ENCODE data around the gene TRIM24.

The TRIM24 gene

GRCh38 chr7:138569418-138569817 is 109.4 kb downstream of the TRIM24 start:
- DNase-seq (ENCODE audit: low read depth, low spot score) = no peak
- Histone ChIP-seq H3K9me3 (ENCODE audit: insufficient read depth, low read length) (peaks cover 16% of the 10 kb centered on the region; the same call in 1 of the 2 replicates), H3K9ac (ENCODE audit: insufficient read length, low read depth) (no peak overlapping the region), H3K36me3 (ENCODE audit: insufficient read depth, insufficient read length, low read length) (peaks cover 78% of the 10 kb centered on the region), H3K4me1 (ENCODE audit: insufficient read depth, insufficient read length) (no peaks in the 10 kb centered on the region), H3K27me3 (ENCODE audit: insufficient read depth, insufficient read length) (no peaks in the 10 kb centered on the region), H3K4me3 (ENCODE audit: insufficient read length, low read depth) (no peak overlapping the region)
- TF ChIP-seq ZNF274 (IDR thresholded peaks at IDR 0.05; ENCODE audit: low read depth, low read length) (no peak), SUZ12 (IDR thresholded peaks at IDR 0.05; ENCODE audit: extremely low read depth, insufficient read depth, insufficient read length) (no peak), YY1 (IDR thresholded peaks at IDR 0.05; ENCODE audit: insufficient read depth, insufficient read length) (no peak)

GRCh38 chr7:138570715-138571114 is 110.7 kb downstream of the TRIM24 start:
- Histone ChIP-seq H3K9me3 (ENCODE audit: insufficient read depth, low read length) (peaks cover 3% of the 10 kb centered on the region; the same call in 1 of the 2 replicates), H3K27me3 (ENCODE audit: insufficient read depth, insufficient read length) (no peaks in the 10 kb centered on the region), H3K9ac (ENCODE audit: insufficient read length, low read depth) (no peak overlapping the region), H3K4me1 (ENCODE audit: insufficient read depth, insufficient read length) (no peaks in the 10 kb centered on the region), H3K4me3 (ENCODE audit: insufficient read length, low read depth) (no peak overlapping the region), H3K36me3 (ENCODE audit: insufficient read depth, insufficient read length, low read length) (peaks cover 70% of the 10 kb centered on the region)
- DNase-seq (ENCODE audit: low read depth, low spot score) = no peak
- TF ChIP-seq ZNF274 (IDR thresholded peaks at IDR 0.05; ENCODE audit: low read depth, low read length) (no peak), YY1 (IDR thresholded peaks at IDR 0.05; ENCODE audit: insufficient read depth, insufficient read length) (no peak), SUZ12 (IDR thresholded peaks at IDR 0.05; ENCODE audit: extremely low read depth, insufficient read depth, insufficient read length) (no peak)

GRCh38 chr7:138573741-138574140 is 113.7 kb downstream of the TRIM24 start:
- Histone ChIP-seq H3K27me3 (ENCODE audit: insufficient read depth, insufficient read length) (no peaks in the 10 kb centered on the region), H3K4me3 (ENCODE audit: insufficient read length, low read depth) (no peak overlapping the region), H3K9me3 (ENCODE audit: insufficient read depth, low read length) (no peaks in the 10 kb centered on the region), H3K4me1 (ENCODE audit: insufficient read depth, insufficient read length) (no peaks in the 10 kb centered on the region), H3K9ac (ENCODE audit: insufficient read length, low read depth) (no peak overlapping the region), H3K36me3 (ENCODE audit: insufficient read depth, insufficient read length, low read length) (peaks cover 73% of the 10 kb centered on the region)
- DNase-seq (ENCODE audit: low read depth, low spot score) = no peak
- no peak for TF ChIP-seq YY1 (IDR thresholded peaks at IDR 0.05; ENCODE audit: insufficient read depth, insufficient read length)
- no peak for TF ChIP-seq SUZ12 (IDR thresholded peaks at IDR 0.05; ENCODE audit: extremely low read depth, insufficient read depth, insufficient read length)
- no peak for TF ChIP-seq ZNF274 (IDR thresholded peaks at IDR 0.05; ENCODE audit: low read depth, low read length)

GRCh38 chr7:138575897-138576428 is 115.9 kb downstream of the TRIM24 start:
- H3K9me3 ChIP-seq (ENCODE audit: insufficient read depth, low read length) = no peaks in the 10 kb centered on the region

GRCh38 chr7:138579136-138579535 is 119.1 kb downstream of the TRIM24 start:
- H3K4me1 ChIP-seq (ENCODE audit: insufficient read depth, insufficient read length) = no peaks in the 10 kb centered on the region
- H3K36me3 ChIP-seq (ENCODE audit: insufficient read depth, insufficient read length, low read length) = peaks cover 76% of the 10 kb centered on the region
- H3K9me3 ChIP-seq (ENCODE audit: insufficient read depth, low read length) = no peaks in the 10 kb centered on the region
- no peaks in the 10 kb centered on the region for H3K27me3 ChIP-seq (ENCODE audit: insufficient read depth, insufficient read length)
- H3K4me3 ChIP-seq (ENCODE audit: insufficient read length, low read depth) = no peak overlapping the region
- no peak overlapping the region for H3K9ac ChIP-seq (ENCODE audit: insufficient read length, low read depth)
- TF ChIP-seq SUZ12 (IDR thresholded peaks at IDR 0.05; ENCODE audit: extremely low read depth, insufficient read depth, insufficient read length) (no peak), YY1 (IDR thresholded peaks at IDR 0.05; ENCODE audit: insufficient read depth, insufficient read length) (no peak), ZNF274 (IDR thresholded peaks at IDR 0.05; ENCODE audit: low read depth, low read length) (no peak)
- no peak for DNase-seq (ENCODE audit: low read depth, low spot score)

More at GRCh38 chr7:138575897-138576428, 115.9 kb downstream of the TRIM24 start:
- TF ChIP-seq YY1 (IDR thresholded peaks at IDR 0.05; ENCODE audit: insufficient read depth, insufficient read length) (no peak), ZNF274 (IDR thresholded peaks at IDR 0.05; ENCODE audit: low read depth, low read length) (no peak), SUZ12 (IDR thresholded peaks at IDR 0.05; ENCODE audit: extremely low read depth, insufficient read depth, insufficient read length) (no peak)
- H3K4me1 ChIP-seq (ENCODE audit: insufficient read depth, insufficient read length) = no peaks in the 10 kb centered on the region
- H3K36me3 ChIP-seq (ENCODE audit: insufficient read depth, insufficient read length, low read length) = peaks cover 75% of the 10 kb centered on the region
- no peak for DNase-seq (ENCODE audit: low read depth, low spot score)
- H3K4me3 ChIP-seq (ENCODE audit: insufficient read length, low read depth) = no peak overlapping the region
- H3K9ac ChIP-seq (ENCODE audit: insufficient read length, low read depth) = no peak overlapping the region
- no peaks in the 10 kb centered on the region for H3K27me3 ChIP-seq (ENCODE audit: insufficient read depth, insufficient read length)

- Histone ChIP-seq H3K9ac (ENCODE audit: insufficient read length, low read depth) (no peak overlapping the region), H3K4me1 (ENCODE audit: insufficient read depth, insufficient read length) (no peaks in the 10 kb centered on the region), H3K36me3 (ENCODE audit: insufficient read depth, insufficient read length, low read length) (peaks cover 79% of the 10 kb centered on the region), H3K9me3 (ENCODE audit: insufficient read depth, low read length) (no peaks in the 10 kb centered on the region), H3K4me3 (ENCODE audit: insufficient read length, low read depth) (no peak overlapping the region), H3K27me3 (ENCODE audit: insufficient read depth, insufficient read length) (no peaks in the 10 kb centered on the region)
- TF ChIP-seq ZNF274 (IDR thresholded peaks at IDR 0.05; ENCODE audit: low read depth, low read length) (no peak), YY1 (IDR thresholded peaks at IDR 0.05; ENCODE audit: insufficient read depth, insufficient read length) (no peak), SUZ12 (IDR thresholded peaks at IDR 0.05; ENCODE audit: extremely low read depth, insufficient read depth, insufficient read length) (no peak)
- no peak for DNase-seq (ENCODE audit: low read depth, low spot score)
Measured at GRCh38 chr7:138579671-138580070, 119.6 kb downstream of the TRIM24 start.

- Histone ChIP-seq H3K4me1 (ENCODE audit: insufficient read depth, insufficient read length) (no peaks in the 10 kb centered on the region), H3K36me3 (ENCODE audit: insufficient read depth, insufficient read length, low read length) (peaks cover 85% of the 10 kb centered on the region), H3K27me3 (ENCODE audit: insufficient read depth, insufficient read length) (no peaks in the 10 kb centered on the region), H3K9me3 (ENCODE audit: insufficient read depth, low read length) (no peaks in the 10 kb centered on the region), H3K9ac (ENCODE audit: insufficient read length, low read depth) (no peak overlapping the region), H3K4me3 (ENCODE audit: insufficient read length, low read depth) (no peak overlapping the region)
- TF ChIP-seq YY1 (IDR thresholded peaks at IDR 0.05; ENCODE audit: insufficient read depth, insufficient read length) (no peak), SUZ12 (IDR thresholded peaks at IDR 0.05; ENCODE audit: extremely low read depth, insufficient read depth, insufficient read length) (no peak), ZNF274 (IDR thresholded peaks at IDR 0.05; ENCODE audit: low read depth, low read length) (no peak)
- no peak for DNase-seq (ENCODE audit: low read depth, low spot score)
Measured at GRCh38 chr7:138581065-138581464, 121.0 kb downstream of the TRIM24 start.

All from NT2/D1 (cell line).